ENCODE data around the gene ELF5.

ELF5 gene

GRCh38 chr11:34480314-34480713, 33.3 kb downstream of the ELF5 start:
- no peak for TF ChIP-seq CTCF (IDR thresholded peaks at IDR 0.05; ENCODE audit: control insufficient read depth, insufficient read depth, low read depth, low read length, missing control alignments)
- no peak for DNase-seq (ENCODE audit: low read depth)
- H3K4me3 ChIP-seq (ENCODE audit: control insufficient read depth, low read depth, low read length), result no peak overlapping the region

GRCh38 chr11:34478845-34479663, 34.5 kb downstream of the ELF5 start:
- DNase-seq (ENCODE audit: low read depth), result no peak
- H3K4me3 ChIP-seq (ENCODE audit: control insufficient read depth, low read depth, low read length), result no peak overlapping the region
- TF ChIP-seq CTCF (IDR thresholded peaks at IDR 0.05; ENCODE audit: control insufficient read depth, insufficient read depth, low read depth, low read length, missing control alignments), result no peak

- H3K4me3 ChIP-seq (ENCODE audit: control insufficient read depth, low read depth, low read length), result no peak overlapping the region
- no peak for TF ChIP-seq CTCF (IDR thresholded peaks at IDR 0.05; ENCODE audit: control insufficient read depth, insufficient read depth, low read depth, low read length, missing control alignments)
- DNase-seq (ENCODE audit: low read depth), result no peak
Observed at GRCh38 chr11:34476849-34477248, 36.7 kb downstream of the ELF5 start.

- no peak for DNase-seq (ENCODE audit: low read depth)
- TF ChIP-seq CTCF (IDR thresholded peaks at IDR 0.05; ENCODE audit: control insufficient read depth, insufficient read depth, low read depth, low read length, missing control alignments), result no peak
- no peak overlapping the region for H3K4me3 ChIP-seq (ENCODE audit: control insufficient read depth, low read depth, low read length)
Observed at GRCh38 chr11:34475656-34476055, 37.9 kb downstream of the ELF5 start.

- H3K4me3 ChIP-seq (ENCODE audit: control insufficient read depth, low read depth, low read length), result no peak overlapping the region
- DNase-seq (ENCODE audit: low read depth), result no peak
- no peak for TF ChIP-seq CTCF (IDR thresholded peaks at IDR 0.05; ENCODE audit: control insufficient read depth, insufficient read depth, low read depth, low read length, missing control alignments)
Observed at GRCh38 chr11:34473603-34474169, 39.9 kb downstream of the ELF5 start.

GRCh38 chr11:34468209-34468841, 45.3 kb downstream of the ELF5 start:
- no peak overlapping the region for H3K4me3 ChIP-seq (ENCODE audit: control insufficient read depth, low read depth, low read length)
- no peak for DNase-seq (ENCODE audit: low read depth)
- TF ChIP-seq CTCF (IDR thresholded peaks at IDR 0.05; ENCODE audit: control insufficient read depth, insufficient read depth, low read depth, low read length, missing control alignments), result peak; percentile 70
